ENCODE data around the gene RTN4. TPM values are rescaled to one million over a fixed set of nuclear protein-coding genes. Genes with fewer than 3 reads are reported as not detected.

The RTN4 gene
- total and polyA plus RNA-seq, 2 experiments from 2014 or later = 218 to 221 TPM

DNA sequence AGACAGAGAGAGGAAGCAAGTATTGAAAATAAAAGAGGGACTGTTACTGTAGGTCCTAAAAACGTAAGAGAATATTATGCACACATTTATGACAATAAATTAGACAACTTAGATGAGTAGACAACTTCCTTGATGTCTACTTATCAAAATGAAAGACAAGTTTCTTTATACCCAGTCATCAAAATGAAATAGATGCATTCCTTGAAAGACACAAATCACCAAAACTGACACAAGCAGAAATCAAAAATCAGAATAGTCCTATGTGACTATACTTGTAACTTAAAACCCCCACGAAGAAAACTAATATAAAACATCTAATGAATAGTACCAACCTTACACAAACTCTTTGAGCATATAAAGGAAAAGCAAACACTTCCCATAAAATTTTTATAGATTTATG lies 14.5 kb downstream of the RTN4 start:
- Histone ChIP-seq H3K9me2 (ENCODE audit: insufficient read depth) (no peaks in the 10 kb centered on the region), H4K20me1 (replicated peaks; ENCODE audit: insufficient read depth) (peaks cover 62% of the 10 kb centered on the region), H3K36me3 (ENCODE audit: insufficient read depth) (no peaks in the 10 kb centered on the region), H3K79me2 (replicated peaks; ENCODE audit: insufficient read depth) (peaks cover 100% of the 10 kb centered on the region), H3K4me1 (ENCODE audit: insufficient read depth) (peaks cover 29% of the 10 kb centered on the region), H3K27me3 (ENCODE audit: insufficient read depth) (no peaks in the 10 kb centered on the region), H3K4me2 (no peak overlapping the region), H2AFZ (no peak overlapping the region), H3K27ac (ENCODE audit: low read depth) (no peak overlapping the region), H3K4me3 (no peak overlapping the region), H3F3A (replicated peaks; ENCODE audit: low read depth) (no peaks in the 10 kb centered on the region)
- TF ChIP-seq, protein P1, sequence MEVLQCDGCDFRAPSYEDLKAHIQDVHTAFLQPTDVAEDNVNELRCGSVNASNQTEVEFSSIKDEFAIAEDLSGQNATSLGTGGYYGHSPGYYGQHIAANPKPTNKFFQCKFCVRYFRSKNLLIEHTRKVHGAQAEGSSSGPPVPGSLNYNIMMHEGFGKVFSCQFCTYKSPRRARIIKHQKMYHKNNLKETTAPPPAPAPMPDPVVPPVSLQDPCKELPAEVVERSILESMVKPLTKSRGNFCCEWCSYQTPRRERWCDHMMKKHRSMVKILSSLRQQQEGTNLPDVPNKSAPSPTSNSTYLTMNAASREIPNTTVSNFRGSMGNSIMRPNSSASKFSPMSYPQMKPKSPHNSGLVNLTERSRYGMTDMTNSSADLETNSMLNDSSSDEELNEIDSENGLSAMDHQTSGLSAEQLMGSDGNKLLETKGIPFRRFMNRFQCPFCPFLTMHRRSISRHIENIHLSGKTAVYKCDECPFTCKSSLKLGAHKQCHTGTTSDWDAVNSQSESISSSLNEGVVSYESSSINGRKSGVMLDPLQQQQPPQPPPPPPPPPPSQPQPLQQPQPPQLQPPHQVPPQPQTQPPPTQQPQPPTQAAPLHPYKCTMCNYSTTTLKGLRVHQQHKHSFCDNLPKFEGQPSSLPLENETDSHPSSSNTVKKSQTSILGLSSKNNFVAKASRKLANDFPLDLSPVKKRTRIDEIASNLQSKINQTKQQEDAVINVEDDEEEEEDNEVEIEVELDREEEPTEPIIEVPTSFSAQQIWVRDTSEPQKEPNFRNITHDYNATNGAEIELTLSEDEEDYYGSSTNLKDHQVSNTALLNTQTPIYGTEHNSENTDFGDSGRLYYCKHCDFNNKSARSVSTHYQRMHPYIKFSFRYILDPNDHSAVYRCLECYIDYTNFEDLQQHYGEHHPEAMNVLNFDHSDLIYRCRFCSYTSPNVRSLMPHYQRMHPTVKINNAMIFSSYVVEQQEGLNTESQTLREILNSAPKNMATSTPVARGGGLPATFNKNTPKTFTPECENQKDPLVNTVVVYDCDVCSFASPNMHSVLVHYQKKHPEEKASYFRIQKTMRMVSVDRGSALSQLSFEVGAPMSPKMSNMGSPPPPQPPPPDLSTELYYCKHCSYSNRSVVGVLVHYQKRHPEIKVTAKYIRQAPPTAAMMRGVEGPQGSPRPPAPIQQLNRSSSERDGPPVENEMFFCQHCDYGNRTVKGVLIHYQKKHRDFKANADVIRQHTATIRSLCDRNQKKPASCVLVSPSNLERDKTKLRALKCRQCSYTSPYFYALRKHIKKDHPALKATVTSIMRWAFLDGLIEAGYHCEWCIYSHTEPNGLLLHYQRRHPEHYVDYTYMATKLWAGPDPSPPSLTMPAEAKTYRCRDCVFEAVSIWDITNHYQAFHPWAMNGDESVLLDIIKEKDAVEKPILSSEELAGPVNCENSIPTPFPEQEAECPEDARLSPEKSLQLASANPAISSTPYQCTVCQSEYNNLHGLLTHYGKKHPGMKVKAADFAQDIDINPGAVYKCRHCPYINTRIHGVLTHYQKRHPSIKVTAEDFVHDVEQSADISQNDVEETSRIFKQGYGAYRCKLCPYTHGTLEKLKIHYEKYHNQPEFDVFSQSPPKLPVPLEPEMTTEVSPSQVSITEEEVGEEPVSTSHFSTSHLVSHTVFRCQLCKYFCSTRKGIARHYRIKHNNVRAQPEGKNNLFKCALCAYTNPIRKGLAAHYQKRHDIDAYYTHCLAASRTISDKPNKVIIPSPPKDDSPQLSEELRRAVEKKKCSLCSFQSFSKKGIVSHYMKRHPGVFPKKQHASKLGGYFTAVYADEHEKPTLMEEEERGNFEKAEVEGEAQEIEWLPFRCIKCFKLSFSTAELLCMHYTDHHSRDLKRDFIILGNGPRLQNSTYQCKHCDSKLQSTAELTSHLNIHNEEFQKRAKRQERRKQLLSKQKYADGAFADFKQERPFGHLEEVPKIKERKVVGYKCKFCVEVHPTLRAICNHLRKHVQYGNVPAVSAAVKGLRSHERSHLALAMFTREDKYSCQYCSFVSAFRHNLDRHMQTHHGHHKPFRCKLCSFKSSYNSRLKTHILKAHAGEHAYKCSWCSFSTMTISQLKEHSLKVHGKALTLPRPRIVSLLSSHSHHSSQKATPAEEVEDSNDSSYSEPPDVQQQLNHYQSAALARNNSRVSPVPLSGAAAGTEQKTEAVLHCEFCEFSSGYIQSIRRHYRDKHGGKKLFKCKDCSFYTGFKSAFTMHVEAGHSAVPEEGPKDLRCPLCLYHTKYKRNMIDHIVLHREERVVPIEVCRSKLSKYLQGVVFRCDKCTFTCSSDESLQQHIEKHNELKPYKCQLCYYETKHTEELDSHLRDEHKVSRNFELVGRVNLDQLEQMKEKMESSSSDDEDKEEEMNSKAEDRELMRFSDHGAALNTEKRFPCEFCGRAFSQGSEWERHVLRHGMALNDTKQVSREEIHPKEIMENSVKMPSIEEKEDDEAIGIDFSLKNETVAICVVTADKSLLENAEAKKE (CRISPR knock-in tag; IDR thresholded peaks at IDR 0.05) = no peak
- TF ChIP-seq, protein P2, sequence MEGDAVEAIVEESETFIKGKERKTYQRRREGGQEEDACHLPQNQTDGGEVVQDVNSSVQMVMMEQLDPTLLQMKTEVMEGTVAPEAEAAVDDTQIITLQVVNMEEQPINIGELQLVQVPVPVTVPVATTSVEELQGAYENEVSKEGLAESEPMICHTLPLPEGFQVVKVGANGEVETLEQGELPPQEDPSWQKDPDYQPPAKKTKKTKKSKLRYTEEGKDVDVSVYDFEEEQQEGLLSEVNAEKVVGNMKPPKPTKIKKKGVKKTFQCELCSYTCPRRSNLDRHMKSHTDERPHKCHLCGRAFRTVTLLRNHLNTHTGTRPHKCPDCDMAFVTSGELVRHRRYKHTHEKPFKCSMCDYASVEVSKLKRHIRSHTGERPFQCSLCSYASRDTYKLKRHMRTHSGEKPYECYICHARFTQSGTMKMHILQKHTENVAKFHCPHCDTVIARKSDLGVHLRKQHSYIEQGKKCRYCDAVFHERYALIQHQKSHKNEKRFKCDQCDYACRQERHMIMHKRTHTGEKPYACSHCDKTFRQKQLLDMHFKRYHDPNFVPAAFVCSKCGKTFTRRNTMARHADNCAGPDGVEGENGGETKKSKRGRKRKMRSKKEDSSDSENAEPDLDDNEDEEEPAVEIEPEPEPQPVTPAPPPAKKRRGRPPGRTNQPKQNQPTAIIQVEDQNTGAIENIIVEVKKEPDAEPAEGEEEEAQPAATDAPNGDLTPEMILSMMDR (conservative IDR thresholded peaks at IDR 0.05; ENCODE audit: low read depth in 2 of 2) = no peak
- TF ChIP-seq EZH2 (IDR thresholded peaks at IDR 0.05; ENCODE audit: low read depth, unreplicated experiment) = no peak
- no peak for TF ChIP-seq ZNF331 (CRISPR knock-in tag; IDR thresholded peaks at IDR 0.05; ENCODE audit: low read depth)
- TF ChIP-seq EZH2phosphoT487 (IDR thresholded peaks at IDR 0.05; ENCODE audit: unreplicated experiment) = no peak
- no peak for TF ChIP-seq JUNB (IDR thresholded peaks at IDR 0.05; ENCODE audit: unreplicated experiment)
- no peak for TF ChIP-seq NANOG (IDR thresholded peaks at IDR 0.05; ENCODE audit: borderline replicate concordance)
- no peak for TF ChIP-seq ZNF114 (CRISPR knock-in tag; IDR thresholded peaks at IDR 0.05)
- TF ChIP-seq CREB1 (CRISPR knock-in tag; IDR thresholded peaks at IDR 0.05; ENCODE audit: low read depth) = no peak
- no peak for TF ChIP-seq STAT1 (IDR thresholded peaks at IDR 0.05; ENCODE audit: unreplicated experiment)
- TF ChIP-seq, protein P3, sequence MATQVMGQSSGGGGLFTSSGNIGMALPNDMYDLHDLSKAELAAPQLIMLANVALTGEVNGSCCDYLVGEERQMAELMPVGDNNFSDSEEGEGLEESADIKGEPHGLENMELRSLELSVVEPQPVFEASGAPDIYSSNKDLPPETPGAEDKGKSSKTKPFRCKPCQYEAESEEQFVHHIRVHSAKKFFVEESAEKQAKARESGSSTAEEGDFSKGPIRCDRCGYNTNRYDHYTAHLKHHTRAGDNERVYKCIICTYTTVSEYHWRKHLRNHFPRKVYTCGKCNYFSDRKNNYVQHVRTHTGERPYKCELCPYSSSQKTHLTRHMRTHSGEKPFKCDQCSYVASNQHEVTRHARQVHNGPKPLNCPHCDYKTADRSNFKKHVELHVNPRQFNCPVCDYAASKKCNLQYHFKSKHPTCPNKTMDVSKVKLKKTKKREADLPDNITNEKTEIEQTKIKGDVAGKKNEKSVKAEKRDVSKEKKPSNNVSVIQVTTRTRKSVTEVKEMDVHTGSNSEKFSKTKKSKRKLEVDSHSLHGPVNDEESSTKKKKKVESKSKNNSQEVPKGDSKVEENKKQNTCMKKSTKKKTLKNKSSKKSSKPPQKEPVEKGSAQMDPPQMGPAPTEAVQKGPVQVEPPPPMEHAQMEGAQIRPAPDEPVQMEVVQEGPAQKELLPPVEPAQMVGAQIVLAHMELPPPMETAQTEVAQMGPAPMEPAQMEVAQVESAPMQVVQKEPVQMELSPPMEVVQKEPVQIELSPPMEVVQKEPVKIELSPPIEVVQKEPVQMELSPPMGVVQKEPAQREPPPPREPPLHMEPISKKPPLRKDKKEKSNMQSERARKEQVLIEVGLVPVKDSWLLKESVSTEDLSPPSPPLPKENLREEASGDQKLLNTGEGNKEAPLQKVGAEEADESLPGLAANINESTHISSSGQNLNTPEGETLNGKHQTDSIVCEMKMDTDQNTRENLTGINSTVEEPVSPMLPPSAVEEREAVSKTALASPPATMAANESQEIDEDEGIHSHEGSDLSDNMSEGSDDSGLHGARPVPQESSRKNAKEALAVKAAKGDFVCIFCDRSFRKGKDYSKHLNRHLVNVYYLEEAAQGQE (IDR thresholded peaks at IDR 0.05; ENCODE audit: unreplicated experiment) = no peak
- TF ChIP-seq, protein P4, sequence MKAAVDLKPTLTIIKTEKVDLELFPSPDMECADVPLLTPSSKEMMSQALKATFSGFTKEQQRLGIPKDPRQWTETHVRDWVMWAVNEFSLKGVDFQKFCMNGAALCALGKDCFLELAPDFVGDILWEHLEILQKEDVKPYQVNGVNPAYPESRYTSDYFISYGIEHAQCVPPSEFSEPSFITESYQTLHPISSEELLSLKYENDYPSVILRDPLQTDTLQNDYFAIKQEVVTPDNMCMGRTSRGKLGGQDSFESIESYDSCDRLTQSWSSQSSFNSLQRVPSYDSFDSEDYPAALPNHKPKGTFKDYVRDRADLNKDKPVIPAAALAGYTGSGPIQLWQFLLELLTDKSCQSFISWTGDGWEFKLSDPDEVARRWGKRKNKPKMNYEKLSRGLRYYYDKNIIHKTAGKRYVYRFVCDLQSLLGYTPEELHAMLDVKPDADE (IDR thresholded peaks at IDR 0.05) = no peak
- no peak for TF ChIP-seq POLR2AphosphoS5 (IDR thresholded peaks at IDR 0.05; ENCODE audit: low read depth)
- DNase-seq (ENCODE audit: low spot score) (no peak), ATAC-seq (no peak)
- peaks cover 41% of the 10 kb centered on the region for H3K4me1 Mint-ChIP-seq
- H3K9me3 Mint-ChIP-seq = peaks cover 11% of the 10 kb centered on the region; the same call in 2 of the 3 replicates
- H3K4me3 Mint-ChIP-seq = no peak overlapping the region
- H3K27me3 Mint-ChIP-seq (ENCODE audit: insufficient read depth, low read depth, poor library complexity) = peaks cover 5% of the 10 kb centered on the region
- H3K27ac Mint-ChIP-seq = no peak overlapping the region
- peaks cover 25% of the 10 kb centered on the region for H3K36me3 Mint-ChIP-seq (ENCODE audit: low read depth)

Measured in GM23338 (cell line).